Brain microvascular endothelial cell (primary cell): ENCODE data around the gene BEX3.

ENCODE experiments used
- DNase-seq: peaks from one replicate; pipeline ENCODE4 v3.0.0-alpha.2; 2020
- H3K27ac ChIP-seq: fragments of 250-450 bp; sonication (Bioruptor Pico); 2 replicates; pipeline ENCODE4 v1.5.1; 2020; ENCODE audit warnings: mild to moderate bottlenecking, moderate library complexity
- H3K27me3 ChIP-seq: fragments of 250-450 bp; sonication (Bioruptor Pico); replicated peaks from 2 replicates; pipeline ENCODE4 v1.5.1; 2020; ENCODE audit warnings: mild to moderate bottlenecking
- H3K36me3 ChIP-seq: fragments of 250-450 bp; sonication (Bioruptor Pico); replicated peaks from 2 replicates; pipeline ENCODE4 v1.5.1; 2020; ENCODE audit warnings: mild to moderate bottlenecking
- H3K4me3 ChIP-seq: 2 replicates; pipeline ENCODE4 v1.5.1; 2011; ENCODE audit warnings: low read depth, mild to moderate bottlenecking, control low read depth, low read length, moderate library complexity
- in situ Hi-C: cut with HindIII; loops from 2 replicates; pipeline ENCODE4 v1.10.0; 2017; ENCODE audit warnings: low sequenced_read_pairs, low pct_ligation_motif_present
- TF ChIP-seq, protein P1 (sequence below): IDR thresholded peaks from 2 replicates; pipeline ENCODE4 v1.5.1; 2011; ENCODE audit warnings: low read depth, mild to moderate bottlenecking, moderate library complexity, low read length, control low read depth, inconsistent platforms; ENCODE audit errors: missing control alignments

BEX3 gene

DNA sequence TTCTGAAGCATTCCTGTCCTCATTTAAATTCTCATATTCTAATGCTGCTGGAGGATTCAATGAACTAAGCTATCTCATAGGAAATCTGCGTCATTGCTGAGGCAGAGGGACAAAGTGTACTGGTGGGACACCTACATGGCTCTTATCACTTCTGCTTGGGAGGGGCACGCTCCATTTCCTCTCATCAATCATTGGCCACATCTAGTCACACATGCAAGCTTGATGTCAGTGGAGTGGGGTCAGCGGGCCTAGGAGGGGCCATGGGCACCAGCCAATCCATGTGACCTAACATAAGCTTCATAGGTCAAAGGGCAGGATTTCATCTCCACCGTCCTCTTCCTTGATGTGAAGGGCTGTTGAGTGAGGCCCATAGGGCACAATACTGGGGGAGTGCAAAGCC lies 21.4 kb downstream of the BEX3 start:
- Histone ChIP-seq H3K27me3 (no peaks in the 10 kb centered on the region), H3K27ac (peak overlapping the region; percentile 95), H3K4me3 (no peak overlapping the region), H3K36me3 (no peaks in the 10 kb centered on the region)
- in situ Hi-C loops, result no loop called here
- DNase-seq, result no peak
- TF ChIP-seq, protein P1, sequence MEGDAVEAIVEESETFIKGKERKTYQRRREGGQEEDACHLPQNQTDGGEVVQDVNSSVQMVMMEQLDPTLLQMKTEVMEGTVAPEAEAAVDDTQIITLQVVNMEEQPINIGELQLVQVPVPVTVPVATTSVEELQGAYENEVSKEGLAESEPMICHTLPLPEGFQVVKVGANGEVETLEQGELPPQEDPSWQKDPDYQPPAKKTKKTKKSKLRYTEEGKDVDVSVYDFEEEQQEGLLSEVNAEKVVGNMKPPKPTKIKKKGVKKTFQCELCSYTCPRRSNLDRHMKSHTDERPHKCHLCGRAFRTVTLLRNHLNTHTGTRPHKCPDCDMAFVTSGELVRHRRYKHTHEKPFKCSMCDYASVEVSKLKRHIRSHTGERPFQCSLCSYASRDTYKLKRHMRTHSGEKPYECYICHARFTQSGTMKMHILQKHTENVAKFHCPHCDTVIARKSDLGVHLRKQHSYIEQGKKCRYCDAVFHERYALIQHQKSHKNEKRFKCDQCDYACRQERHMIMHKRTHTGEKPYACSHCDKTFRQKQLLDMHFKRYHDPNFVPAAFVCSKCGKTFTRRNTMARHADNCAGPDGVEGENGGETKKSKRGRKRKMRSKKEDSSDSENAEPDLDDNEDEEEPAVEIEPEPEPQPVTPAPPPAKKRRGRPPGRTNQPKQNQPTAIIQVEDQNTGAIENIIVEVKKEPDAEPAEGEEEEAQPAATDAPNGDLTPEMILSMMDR, result no peak

DNA sequence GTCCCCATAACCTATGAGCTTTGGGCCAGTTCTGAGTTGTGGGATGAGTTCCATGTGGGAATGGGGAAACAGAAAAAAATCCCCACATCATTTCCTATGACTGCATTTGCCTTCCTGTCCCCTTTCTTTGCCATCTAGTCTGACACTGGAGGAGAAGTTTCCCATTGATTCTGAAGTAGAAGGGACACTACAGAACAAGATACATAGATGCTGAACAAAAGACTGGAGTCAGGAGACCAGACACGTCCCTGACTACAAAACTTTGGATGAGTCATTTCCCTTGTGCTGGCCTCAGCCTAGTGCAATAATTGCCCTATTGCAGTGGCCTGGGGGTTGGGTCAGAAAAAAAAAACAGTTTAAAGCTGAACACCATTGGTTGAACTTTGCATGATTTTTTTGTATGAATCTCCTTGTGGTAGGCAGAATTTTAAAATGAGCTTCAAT lies 22.1 kb downstream of the BEX3 start:
- peak; percentile 81 for DNase-seq
- Histone ChIP-seq H3K4me3 (no peak overlapping the region), H3K27me3 (no peaks in the 10 kb centered on the region), H3K36me3 (no peaks in the 10 kb centered on the region), H3K27ac (peak overlapping the region; percentile 95)
- TF ChIP-seq, protein P1, result no peak
- in situ Hi-C loops, result no loop called here

DNA sequence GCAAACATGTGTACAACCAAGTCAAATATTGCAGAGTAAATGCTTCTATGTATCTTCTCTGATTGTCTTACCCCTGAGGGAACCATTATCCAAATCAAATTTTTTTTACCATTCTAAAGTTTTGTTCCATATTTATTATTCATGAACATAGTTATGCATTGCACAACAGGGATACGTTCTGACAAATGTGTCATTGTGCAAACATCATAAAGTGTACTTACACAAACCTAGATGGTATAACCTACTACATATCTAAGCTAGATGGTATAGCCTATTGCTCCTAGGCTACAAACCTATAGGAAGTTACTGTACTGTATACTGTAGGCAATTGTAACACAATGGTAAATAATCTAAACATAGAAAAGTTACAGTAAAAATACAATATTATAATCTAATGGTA lies 23.4 kb downstream of the BEX3 start:
- no peak for DNase-seq
- Histone ChIP-seq H3K27me3 (no peaks in the 10 kb centered on the region), H3K4me3 (no peak overlapping the region), H3K27ac (no peak overlapping the region), H3K36me3 (no peaks in the 10 kb centered on the region)
- in situ Hi-C loops, result no loop called here
- TF ChIP-seq, protein P1, result no peak

DNA sequence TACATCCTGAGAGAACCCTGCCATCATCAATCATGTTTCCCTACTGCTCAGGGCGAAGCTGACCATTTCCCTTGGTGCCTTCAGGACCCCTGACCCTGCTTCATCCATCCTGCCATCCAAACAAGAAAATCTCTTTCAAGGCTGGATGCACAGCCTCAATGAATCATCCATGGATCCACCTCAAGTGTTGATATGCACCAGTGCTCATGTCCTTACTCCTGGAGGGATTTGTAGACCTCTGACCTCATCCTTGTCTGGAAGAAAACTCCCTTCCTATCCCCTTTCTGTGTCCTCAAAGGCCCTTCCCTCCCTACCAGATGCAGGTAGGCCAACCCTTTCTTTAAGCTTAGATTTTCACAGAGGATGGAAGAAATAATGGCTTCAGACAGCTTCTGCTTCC lies 24.6 kb downstream of the BEX3 start:
- no peak for DNase-seq

GRCh38 chrX:103404231-103405008 lies 28.1 kb downstream of the BEX3 start:
- in situ Hi-C loops, result no loop called here
- H3K27ac ChIP-seq, result peak overlapping the region; percentile 78
- peak; percentile 87 for DNase-seq
- H3K4me3 ChIP-seq, result peak overlapping the region; percentile 72
- TF ChIP-seq, protein P1, result no peak
- H3K27me3 ChIP-seq, result no peaks in the 10 kb centered on the region
- no peaks in the 10 kb centered on the region for H3K36me3 ChIP-seq

More for the DNA sequence above, 24.6 kb downstream of the BEX3 start:
- Histone ChIP-seq H3K27me3 (no peaks in the 10 kb centered on the region), H3K4me3 (no peak overlapping the region), H3K36me3 (no peaks in the 10 kb centered on the region), H3K27ac (no peak overlapping the region)
- in situ Hi-C loops, result no loop called here
- TF ChIP-seq, protein P1, result no peak

DNA sequence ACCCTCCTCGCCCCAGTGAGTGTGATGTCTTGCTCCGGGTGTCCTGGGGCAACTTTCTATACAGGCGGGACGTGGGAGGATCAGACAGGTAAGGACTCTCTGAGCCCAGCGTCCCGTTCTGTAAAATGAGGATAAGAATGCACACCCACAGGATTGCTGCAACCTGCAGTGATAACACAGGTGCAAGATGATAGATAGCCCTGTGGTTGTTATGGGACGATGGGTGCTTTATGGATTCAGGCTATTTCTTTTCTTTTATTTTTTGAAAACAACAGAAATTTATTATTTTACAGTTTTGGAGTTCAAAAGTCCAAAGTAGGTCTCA lies 28.6 kb downstream of the BEX3 start:
- peak overlapping the region; percentile 72 for H3K4me3 ChIP-seq
- H3K27ac ChIP-seq, result peak overlapping the region; percentile 78
- no peak for DNase-seq
- no peaks in the 10 kb centered on the region for H3K27me3 ChIP-seq
- no peaks in the 10 kb centered on the region for H3K36me3 ChIP-seq
- TF ChIP-seq, protein P1, result no peak
- in situ Hi-C loops, result no loop called here
